Pulmonary artery endothelial cell (primary cell): Measurements from ENCODE around the gene C3orf52. TPM values are rescaled to one million over a fixed set of nuclear protein-coding genes. Genes with fewer than 3 reads are reported as not detected.
"Not testable (repeated sequence)": the region's sequence is repeated elsewhere in the genome, so short reads cannot be mapped to it uniquely, and the experiment has no call there.

Experiments
- DNase-seq: peaks from one replicate; pipeline ENCODE4 v3.0.0-alpha.2; 2011; ENCODE audit warnings: low read depth, low spot score
- total RNA-seq: library from RNA; depleted of rRNA; stranded (reverse); fragments of >200 nt; gene quantifications from 2 replicates; pipeline ENCODE4 v1.2.3, GENCODE V29; 2014

The C3orf52 gene, protein sequence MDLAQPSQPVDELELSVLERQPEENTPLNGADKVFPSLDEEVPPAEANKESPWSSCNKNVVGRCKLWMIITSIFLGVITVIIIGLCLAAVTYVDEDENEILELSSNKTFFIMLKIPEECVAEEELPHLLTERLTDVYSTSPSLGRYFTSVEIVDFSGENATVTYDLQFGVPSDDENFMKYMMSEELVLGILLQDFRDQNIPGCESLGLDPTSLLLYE
- total RNA-seq, result 5.7 TPM in 2 replicates

DNA sequence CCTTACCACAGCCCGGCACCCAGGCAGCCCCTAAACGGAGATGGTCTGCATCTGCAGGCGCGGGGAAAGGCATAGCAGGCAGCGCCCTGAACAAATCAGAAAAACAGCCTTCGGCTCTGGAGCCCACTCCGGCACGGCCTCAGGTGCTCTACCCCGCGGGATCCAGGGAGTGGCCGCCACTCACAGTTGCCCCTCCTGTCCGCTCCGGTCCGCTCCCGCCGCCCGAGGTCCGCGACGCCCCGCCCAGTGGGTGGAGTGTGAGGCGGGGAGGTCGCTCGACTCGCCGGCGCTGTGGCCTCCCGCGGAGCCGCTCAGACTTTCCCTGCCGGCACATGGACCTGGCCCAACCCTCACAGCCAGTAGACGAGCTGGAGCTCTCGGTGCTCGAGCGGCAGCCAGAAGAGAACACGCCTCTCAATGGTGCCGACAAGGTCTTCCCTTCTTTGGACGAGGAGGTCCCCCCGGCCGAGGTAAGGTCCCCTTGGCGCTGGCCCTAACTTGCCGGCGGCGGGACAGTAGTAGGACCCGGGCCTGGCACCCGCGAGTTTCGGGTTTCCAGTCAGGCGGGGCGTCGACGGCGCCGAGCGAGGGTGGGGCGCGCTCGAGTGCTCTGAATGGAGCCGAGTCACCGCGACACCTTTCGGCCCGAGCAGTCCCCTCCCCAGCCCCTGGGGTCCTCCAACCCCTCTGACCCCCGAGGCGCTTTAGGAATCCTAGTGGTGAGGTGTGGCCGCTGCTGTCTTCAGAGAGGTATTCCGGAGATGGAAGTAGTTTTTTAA is at the start of gene C3orf52:
Gene C3orf52 (plus strand): TSS at position 314 of the 779 bp plus-strand sequence. CDS start 19 bp downstream, at position 333.
- DNase-seq, result peak; percentile 35

DNA sequence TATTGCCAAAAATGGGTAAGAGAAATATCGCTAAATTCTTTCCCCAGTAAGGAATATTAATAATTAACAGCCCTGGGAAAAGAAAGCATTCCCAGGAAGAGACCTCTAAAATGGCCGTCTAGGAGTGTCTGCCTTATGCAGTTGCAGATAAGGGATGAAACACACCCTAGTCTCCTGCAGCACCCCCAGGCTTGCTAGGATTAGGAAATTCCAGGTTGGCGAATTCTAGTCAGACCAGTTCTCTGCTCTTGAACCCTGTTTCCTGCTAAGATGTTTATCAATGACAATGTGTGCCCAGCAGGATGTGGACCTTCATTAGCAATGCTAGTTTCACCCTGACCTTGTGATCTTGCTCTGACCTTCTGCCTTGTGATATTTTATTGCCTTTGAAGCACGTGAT is 49.0 kb upstream of the C3orf52 start:
- not testable (repeated sequence) for DNase-seq

DNA sequence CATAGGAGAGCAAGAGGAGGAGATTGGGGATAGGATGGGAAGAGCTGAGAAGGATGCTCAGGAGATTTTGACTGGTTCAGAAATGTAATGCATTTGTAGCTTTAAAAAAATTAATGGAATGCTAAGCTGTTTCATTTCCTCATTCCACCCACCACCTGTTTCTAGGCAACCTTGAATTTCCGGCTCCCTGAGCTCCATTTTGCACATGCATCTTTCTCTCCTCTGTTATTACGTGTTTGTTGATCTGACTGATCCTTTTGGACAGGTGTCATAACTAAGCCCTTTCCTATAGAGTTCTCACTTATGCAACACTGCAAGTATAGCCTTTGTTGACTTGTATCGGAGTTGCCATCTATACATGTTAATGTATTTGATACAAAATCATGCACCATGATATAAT is 47.3 kb upstream of the C3orf52 start:
- no peak for DNase-seq

DNA sequence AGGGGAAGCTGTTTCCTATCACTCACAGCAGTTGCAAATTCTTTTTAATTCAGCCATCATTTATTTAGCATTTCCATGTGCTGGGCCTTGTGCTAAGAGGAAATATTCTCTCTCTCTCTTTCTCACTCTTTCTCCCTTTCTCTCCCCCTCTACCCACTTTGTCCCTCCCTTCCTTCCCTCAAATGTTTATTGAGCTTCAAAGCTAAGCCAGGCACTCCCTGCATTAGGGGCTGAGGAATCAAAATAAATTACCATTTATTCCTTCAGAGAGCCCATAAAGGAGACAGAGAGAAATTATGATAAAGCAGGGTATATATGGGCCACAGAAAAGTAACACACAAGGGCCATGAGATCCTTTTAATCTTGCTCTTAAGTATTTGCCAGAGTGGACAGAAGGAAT is 44.9 kb upstream of the C3orf52 start:
- DNase-seq, result no peak

DNA sequence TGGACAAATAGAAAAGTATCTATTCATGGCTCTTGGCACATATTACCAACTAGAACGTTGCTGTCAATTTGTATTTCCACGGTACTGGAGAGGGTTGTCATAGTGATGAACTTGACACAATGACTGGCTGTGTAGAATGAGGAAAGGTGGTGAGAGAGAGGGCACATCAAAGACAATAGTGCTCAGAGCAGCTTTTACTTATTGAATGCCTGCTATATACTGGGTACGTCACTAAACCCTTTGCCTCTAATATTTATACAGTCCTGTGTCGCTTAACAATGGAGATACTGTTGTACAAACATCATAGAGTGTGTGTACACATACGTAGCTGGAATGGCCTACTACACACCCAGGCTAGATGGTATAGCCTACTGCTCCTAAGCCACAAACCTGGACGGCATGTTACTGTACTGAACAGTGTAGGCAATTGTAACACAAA is 43.3 kb upstream of the C3orf52 start:
- DNase-seq, result no peak

DNA sequence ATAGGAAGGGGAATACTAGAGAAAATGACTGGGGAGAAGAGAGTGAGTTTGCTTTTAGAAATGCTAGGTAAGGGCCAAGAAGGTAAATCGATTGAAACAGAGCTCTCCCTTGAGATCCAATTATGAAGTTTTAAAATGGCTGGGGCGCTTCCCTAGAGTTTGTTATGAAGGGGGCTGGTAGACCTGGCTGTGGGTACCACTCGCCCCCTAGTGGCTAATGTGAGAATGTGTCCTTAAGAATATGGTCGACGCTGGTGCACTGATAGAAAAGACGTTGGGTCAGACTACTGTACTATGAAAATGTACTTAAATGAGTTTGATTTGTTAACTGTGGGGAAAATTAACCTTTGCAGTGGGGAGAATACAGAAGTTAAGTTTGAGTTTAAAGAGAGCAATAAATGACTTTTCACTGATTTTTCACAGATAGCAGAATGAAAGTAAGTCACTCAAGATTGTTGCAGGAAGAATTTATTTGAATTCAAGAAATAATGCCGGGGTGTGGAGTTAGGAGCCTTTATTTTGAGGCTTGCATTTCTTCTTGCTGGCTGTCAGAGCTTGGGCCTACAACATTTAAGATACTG is 42.5 kb upstream of the C3orf52 start:
- peak; percentile 24 for DNase-seq

DNA sequence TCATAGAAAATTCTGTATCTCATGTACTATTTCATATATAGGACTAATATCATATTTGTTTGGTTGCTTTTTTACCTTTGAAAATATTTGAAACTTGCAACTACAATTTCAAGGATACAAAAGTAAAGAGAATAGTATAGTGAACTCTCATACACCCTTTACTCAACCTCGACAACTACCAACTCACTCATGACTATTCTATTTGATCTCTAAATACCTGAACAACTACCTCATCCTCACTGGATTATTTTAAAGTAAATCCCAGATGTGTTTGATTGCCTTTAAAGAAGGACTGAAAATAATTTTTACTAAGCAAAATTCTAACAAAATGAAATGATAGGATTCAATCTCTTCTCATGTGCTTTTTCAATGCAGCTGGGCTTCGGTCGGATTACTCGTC is 39.6 kb upstream of the C3orf52 start:
- DNase-seq, result no peak

DNA sequence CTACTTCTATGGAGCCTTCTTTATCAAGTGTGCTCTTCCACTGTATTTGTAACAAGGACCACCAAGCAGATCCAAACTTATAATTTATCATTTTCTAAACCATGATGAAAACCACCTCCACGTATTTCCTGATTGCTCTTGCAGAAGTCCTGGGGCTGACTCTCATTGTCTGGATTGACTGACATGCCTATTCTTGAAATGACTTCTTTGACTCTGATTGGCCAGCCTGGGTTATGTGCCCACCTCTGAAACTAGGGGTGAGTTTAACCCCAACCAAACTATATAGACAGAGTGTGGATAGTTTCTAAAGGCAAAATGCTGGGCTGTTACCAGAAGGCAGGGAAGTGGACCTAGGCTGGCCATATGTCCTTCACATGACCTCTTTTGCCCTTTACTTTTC is 38.9 kb upstream of the C3orf52 start:
- no peak for DNase-seq

DNA sequence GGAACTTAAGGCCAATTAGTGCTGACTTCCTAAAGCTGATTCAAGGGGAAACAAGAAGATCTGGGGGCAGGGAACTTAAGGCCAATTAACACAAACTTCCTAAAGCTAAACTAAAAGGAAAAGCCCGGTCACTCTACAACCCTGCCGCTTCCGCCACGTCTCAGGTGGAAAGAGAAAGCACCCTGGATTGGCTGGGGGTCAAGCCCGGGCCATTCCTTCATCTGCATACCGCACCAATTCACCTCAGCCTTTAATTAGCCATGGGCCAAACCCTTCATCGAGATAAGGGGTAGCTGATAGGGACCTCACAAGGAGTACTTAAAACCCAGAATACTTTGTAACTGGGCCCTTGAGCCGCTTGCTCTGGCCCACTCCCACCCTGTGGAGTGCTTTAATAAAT is 37.3 kb upstream of the C3orf52 start:
- DNase-seq, result no peak

DNA sequence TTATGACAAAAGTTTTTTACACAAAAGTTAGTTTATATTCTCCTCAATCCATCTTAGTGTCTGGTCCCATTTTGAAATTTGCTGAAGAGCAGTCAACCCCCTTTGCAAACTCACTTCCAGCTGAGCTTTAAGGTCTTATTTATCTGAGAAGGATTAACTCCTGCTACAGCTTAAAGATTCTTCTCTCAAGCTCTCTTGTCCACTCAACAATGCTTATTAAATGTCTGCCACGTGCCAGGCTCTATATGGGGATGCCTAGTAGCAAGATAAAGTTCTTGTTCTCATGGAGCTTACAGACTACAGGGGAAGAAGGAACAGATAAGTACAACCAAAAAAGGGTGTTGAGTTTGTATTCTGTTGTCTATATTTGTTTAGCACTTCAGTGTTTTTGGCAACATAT is 33.0 kb upstream of the C3orf52 start:
- DNase-seq, result no peak

DNA sequence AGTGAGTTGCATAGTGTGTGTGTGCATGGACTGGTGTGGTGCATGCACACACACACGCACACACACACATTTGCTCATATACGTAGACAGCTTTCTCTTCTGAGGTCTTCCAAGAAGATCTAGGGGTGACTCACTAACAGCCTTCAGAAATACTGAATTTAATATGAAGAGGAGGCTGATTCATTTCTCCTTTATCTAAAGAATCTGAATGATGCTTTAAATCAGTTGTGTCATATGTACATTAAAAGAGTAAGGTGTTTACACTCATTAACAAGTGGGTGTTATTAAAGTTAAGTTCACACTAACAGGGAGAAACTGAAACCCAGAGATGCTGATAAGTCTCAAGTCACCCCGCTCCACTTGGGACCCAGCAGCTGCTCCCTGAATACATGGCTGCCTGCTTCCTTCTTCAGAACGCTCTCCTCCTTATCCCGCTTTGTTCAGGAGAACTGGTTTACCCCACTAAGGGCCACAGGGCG is 29.7 kb upstream of the C3orf52 start:
- DNase-seq, result no peak

DNA sequence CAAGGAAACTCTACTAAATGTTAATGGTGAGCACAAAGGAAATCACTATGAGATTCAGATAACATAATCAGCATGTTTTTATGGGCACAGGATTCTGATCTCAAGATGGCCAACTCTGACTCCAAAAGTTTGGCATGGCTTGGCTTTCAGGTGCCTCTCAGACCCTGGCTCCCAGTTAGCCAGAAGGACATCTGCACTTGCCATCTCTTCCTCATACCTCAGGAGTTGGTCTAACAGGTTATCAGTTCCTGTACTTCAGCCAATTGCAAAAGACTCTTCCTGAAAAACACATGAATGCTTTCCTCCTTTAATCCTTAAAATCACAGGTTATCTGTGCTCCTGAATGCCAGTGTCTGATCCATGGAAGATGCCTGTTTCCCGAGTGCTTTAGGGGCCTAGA is 26.7 kb upstream of the C3orf52 start:
- no peak for DNase-seq

DNA sequence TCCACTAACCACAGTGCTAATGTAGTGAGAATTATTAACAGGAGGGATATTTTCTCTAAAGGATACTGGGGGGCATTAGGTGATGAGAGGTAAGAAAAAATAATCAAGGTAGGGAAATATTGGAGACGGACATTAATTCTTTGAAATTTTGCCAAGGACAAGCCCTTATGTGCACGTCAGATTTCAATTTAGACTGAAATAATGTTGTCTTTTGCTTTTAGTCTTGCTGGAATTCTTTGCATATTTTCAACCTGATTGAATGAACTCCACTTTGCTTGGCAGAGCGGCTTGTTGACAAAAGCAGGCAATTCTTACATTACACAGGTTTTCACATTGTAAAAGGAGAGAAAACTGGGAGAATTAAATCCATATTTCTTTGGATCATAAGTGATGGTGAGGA is 25.0 kb upstream of the C3orf52 start:
- DNase-seq, result no peak

DNA sequence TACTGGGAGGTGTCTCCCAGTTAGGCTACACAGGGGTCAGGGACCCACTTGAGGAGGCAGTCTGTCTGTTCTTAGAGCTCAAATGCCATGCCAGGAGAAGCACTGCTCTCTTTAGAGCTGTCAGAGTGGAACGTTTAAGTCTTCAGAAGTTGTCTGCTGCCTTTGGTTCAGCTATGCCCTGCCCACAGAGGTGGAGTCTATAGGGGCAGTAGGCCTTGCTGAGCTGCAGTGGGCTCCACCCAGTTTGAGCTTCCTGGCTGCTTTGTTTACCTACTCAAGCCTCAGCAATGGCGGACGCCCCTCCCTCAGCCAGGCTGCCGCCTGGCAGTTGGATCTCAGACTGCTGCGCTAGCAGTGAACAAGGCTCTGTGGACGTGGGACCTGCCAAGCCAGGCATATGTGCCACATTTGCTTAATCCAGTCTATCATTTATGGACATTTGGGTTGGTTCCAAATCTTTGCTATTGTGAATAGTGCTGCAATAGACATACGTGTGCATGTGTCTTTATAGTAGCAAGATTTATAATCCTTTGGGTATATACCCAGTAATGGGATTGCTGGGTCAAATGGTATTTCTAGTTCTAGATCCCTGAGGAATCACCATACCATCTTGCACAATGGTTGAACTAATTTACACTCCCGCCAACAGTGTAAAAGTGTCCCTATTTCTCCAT is 13.7 kb upstream of the C3orf52 start:
- DNase-seq, result not testable (repeated sequence)

DNA sequence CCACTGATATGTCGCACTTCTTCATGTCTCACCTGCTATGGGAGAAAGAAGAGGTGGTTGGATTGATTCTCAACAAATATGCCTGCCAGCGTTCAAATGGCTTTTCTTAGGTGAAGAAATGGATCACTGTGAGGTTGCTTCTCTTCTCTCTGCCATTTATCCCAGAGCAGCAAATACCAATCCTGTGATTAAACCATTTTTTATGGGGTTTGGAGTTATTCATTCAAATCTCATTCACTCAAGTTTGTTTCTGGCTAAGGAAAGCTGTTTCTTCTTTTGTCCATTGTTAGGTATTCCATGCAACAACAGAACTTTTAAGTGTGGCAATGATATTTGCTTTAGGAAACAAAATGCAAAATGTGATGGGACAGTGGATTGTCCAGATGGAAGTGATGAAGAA is 12.2 kb upstream of the C3orf52 start:
- DNase-seq, result no peak

DNA sequence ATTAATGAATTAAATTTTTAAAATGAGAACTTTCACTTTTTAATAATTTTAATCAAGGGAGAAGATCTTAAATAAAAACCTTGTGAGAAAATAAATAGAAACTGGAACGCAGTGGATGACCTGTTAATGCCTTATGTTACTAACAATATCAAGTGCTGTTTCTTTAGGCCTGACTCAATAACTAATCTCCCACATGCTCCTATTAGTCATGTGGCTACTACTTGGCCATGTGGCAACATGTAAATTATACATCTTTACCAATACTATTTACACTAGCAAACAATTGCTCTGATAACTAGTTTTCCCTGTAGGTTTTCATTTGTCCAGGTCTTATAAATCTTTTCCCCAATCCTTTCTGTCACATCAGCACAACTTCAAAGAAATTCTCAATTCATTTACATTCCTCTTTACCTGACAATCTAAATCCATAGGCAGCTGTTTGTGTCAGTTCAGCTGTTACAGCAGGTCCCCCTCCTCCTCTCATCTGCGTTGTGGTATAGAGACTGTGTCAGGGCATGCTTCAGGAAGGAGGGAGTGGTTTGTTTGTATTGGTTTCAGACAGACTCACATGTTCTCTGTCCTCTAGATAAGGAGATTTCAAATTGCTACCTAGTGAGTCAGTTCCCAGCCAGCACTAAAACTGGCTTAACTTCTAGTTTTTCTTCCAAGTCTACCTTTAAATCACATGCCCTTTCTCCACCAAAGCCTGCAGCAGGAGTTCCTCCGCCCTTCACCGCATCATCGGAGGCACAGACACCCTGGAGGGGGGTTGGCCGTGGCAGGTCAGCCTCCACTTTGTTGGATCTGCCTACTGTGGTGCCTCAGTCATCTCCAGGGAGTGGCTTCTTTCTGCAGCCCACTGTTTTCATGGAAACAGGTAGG is 11.3 kb upstream of the C3orf52 start:
- DNase-seq, result peak; percentile 67

DNA sequence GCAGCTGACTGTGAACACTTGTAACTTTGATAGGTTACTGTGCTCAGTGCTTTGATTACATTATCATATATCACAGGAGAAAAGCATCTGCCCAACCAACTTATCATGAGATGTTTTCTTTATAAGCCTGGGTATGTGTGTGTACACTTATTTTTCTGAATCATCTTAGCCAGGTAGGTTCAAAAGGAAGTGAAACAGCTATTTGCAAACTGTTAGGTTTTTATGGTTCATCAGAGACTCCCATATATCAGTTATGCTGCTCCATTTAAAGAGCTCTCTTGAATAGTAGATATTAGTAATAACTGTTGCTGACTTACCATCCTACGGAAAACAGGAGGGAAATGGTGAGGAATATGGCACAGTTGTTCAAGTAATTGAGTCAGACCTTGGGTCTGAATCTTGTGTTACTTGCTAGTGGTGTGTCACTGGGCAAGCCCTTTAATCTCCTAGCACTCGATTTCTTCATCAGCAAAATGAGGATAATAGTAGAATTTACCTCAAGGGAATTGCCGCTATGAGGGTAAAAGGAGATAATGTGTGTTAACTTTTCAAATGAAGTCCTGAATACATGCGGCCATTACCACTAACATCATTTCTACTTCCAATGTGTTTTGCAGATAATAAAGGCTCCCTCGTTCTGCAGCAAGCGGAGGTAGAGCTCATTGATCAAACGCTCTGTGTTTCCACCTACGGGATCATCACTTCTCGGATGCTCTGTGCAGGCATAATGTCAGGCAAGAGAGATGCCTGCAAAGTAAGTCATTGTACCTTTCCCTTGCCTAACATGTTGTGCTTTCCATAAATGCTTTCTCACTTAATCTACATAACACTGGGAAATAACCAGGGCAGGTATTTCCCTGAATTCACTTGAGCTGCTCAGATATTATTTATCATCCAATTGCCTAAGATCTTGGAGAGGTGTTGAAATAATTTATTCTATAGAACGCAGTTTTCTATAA is 7.8 kb upstream of the C3orf52 start:
- DNase-seq, result no peak

DNA sequence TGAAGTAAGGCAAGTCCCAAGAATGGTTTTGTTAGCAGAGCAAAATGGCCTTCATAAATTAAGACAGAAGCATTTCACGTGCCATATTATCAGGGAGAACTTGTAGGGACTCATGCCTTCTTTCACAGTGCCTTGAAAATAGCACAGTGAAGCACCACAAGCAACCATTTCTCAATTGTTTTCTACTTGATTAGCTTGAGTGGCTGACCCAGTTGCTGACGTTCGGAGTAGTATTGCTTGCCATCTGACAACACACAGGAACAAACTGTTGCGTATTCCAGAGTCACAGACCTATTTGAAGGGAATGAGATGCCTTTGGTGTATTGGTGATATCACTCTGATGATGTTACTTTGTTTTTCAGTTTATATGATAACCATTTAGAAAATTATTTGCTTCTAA is 3.0 kb upstream of the C3orf52 start:
- DNase-seq, result no peak

DNA sequence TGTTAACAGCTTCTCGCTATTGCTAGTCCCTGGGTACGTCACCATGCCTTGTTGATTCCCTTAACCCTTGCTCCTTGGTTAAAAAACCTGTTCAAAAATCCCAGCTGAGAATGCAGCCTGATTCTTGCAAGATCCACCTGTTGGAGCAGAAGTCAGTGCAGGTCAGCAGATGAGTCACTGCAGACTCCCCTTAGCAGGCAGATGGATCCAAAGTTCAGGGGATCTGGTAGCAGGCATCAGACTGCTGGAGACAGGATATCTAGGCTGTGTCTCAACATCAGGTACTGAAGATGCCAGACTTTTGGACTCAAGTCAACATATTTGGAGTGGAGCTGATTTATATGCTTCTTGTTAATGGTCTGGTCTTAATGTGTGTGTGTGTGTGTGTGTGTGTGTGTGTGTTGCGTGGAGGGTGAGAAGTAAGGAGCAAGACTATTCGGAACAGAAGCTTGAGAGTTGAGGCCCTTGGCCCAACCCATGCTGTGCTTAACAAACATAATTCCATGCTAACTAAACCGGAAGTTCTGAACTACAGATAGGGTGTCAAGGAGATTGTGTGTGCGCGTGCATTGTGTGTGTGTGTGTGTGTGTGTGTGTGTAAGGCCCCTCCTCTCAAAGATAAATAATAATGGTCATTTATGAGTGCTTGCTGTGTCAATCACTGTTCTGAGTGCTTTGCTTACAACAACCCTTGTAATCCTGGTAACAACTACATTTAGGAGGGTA is 1.0 kb upstream of the C3orf52 start:
- no peak for DNase-seq
